A204.1 (cell line): ENCODE data around the gene AKAP8L.
"Not testable (repeated sequence)": the region's sequence is repeated elsewhere in the genome, so short reads cannot be mapped to it uniquely, and the experiment has no call there.

ENCODE experiments used
- FAIRE-seq: peaks from 2 replicates; lab custom pipeline; 2012; peaks lifted over from hg19 to GRCh38; lab: Jason Lieb, UNC

Gene AKAP8L

GRCh38 chr19:15352535-15352934, 66.3 kb downstream of the AKAP8L start:
- not testable (repeated sequence) for FAIRE-seq

- FAIRE-seq: not testable (repeated sequence)
These were observed 77.5 kb downstream of the AKAP8L start for GRCh38 chr19:15341328-15341727.

GRCh38 chr19:15340086-15340485, 78.7 kb downstream of the AKAP8L start:
- no peak for FAIRE-seq

- no peak for FAIRE-seq
These were observed 81.6 kb downstream of the AKAP8L start for GRCh38 chr19:15337202-15337601.

GRCh38 chr19:15335992-15336391, 82.8 kb downstream of the AKAP8L start:
- not testable (repeated sequence) for FAIRE-seq

- no peak for FAIRE-seq
These were observed 86.3 kb downstream of the AKAP8L start, which contains the start of gene BRD4 for GRCh38 chr19:15332311-15332996. Gene BRD4, minus strand, starts transcription at chr19:15332539. Its CDS starts 59,440 bp downstream, at chr19:15273099.

GRCh38 chr19:15331419-15332310, 87.1 kb downstream of the AKAP8L start:
- FAIRE-seq: no peak

- no peak for FAIRE-seq
These were observed 87.9 kb downstream of the AKAP8L start for GRCh38 chr19:15330801-15331418.
